Esophagus muscularis mucosa (tissue), 3 donors: ENCODE results near the gene TRPV4.

Experiments used
- POLR2A ChIP-seq: fragments of 450-650 bp; IDR thresholded peaks from one replicate; pipeline ENCODE4 v1.6.1; 2017; ENCODE audit warnings: antibody characterized with exemption, moderate library complexity, mild to moderate bottlenecking, low read depth
- TF ChIP-seq, protein P1 (sequence below), 3 experiments: fragments of 200-600 bp in 2 of 3; fragments of 450-650 bp in 1 of 3; sonication (generic) in 2 of 3; IDR thresholded peaks; one replicate each; pipeline ENCODE4 v1.5.1; 2017 to 2019; ENCODE audit warnings: antibody characterized with exemption in 3 of 3, mild to moderate bottlenecking in 2 of 3, moderate library complexity in 1 of 3

- TF ChIP-seq, protein P1, sequence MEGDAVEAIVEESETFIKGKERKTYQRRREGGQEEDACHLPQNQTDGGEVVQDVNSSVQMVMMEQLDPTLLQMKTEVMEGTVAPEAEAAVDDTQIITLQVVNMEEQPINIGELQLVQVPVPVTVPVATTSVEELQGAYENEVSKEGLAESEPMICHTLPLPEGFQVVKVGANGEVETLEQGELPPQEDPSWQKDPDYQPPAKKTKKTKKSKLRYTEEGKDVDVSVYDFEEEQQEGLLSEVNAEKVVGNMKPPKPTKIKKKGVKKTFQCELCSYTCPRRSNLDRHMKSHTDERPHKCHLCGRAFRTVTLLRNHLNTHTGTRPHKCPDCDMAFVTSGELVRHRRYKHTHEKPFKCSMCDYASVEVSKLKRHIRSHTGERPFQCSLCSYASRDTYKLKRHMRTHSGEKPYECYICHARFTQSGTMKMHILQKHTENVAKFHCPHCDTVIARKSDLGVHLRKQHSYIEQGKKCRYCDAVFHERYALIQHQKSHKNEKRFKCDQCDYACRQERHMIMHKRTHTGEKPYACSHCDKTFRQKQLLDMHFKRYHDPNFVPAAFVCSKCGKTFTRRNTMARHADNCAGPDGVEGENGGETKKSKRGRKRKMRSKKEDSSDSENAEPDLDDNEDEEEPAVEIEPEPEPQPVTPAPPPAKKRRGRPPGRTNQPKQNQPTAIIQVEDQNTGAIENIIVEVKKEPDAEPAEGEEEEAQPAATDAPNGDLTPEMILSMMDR (IDR thresholded peaks at IDR 0.05): no peak
- no peak for TF ChIP-seq POLR2A
Measured at GRCh38 chr12:109800536-109800935, 32.7 kb downstream of the TRPV4 start.
